Activated CD8-positive, alpha-beta memory T cell treated with anti-CD3 and anti-CD28 coated beads for 24 hours (primary cell): ENCODE data around the gene CCDC169.

ENCODE experiments used
- DNase-seq: peaks from one replicate; pipeline ENCODE4 v3.0.0-alpha.2; 2020

The CCDC169 gene

DNA sequence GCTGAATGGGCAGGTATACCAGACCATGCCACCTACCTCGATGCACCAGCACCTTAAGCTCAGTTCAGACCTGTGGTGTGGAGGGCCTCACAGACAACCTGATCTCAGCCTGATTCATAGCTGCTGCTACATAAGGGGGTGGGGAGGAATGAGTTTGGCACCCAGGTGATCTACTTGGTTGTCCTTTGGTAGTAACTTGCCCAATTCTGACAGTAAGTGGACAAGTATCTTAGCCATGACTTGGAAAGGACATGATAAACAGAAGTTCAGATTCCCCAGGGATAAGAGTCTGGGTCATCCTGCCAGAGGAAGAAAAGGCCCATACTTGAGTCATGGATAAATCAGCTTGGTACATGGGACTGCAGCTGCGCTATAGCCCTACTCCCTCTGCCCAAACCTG lies 54.9 kb downstream of the CCDC169 start:
- no peak for DNase-seq

DNA sequence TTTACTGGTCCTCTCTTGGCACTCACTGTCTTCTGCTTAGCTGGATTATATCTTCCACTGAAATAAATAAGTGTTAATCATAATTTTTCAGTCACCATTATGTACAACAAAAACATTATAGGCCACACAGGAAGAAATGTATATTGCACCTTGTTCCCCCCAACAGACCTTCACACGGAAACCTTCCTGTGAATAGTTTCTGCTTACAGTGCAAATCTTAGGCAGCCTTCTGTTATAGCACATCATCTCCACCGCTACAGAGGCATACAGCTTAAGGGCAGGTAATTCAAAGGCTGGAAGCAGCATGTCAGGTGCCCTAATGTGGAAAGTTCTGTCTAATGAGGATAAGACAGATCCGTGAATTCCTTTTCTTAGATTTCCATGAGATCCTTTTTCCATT lies 66.4 kb downstream of the CCDC169 start:
- no peak for DNase-seq

DNA sequence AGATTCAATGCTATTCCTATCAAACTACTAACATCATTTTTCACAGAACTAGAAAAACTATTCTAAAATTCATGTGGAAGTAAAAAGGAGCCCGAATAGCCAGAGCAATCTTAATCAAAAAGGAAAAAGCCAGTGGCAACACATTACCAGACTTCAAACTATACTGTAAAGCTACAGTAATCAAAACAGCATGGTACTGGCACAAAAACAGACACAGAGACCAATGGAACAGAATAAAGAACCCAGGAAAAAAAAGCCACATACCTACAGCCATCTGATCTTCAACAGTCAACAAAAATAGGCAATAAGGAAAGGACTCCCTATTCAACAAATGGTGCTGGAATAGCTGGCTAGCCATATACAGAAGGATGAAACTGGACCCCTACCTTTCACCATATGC lies 72.9 kb downstream of the CCDC169 start:
- no peak for DNase-seq

DNA sequence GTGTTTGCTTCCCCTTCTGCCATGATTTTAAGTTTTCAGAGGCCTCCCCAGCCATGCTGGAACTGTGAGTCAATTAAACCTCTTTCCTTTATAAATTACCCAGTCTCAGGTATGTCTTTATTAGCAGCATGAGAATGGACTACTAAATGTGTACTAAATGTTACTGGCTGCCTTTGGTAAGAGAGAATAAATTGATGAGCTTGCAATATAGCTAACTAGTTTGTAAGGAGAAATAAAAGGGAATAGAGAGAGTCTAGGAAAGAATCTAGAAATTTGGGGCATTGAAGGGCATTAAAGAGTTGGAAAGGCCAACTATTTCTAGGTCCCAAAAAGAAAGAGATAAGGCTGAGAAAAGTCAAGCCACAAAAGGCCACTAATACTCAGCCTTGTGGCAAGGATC lies 77.7 kb downstream of the CCDC169 start:
- DNase-seq: no peak

DNA sequence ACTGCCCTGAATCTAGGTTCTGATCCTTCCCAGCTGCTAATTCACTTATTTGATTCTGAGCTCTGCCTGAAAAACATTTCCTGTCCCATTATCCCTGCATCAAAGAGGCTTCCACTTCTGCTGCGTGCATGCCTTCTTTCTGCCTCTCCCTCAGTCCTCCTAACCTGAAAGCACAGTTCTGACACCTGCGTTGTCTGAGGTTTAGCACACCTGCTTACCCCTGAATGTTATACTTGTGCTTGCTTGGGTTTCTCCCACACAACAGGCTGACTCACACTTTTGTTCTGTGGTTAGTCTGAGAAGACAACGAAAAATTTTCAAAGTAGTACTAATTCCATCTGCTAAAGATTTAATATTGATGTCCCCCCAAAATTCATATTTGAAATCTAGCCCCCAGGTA lies 80.2 kb downstream of the CCDC169 start:
- no peak for DNase-seq

DNA sequence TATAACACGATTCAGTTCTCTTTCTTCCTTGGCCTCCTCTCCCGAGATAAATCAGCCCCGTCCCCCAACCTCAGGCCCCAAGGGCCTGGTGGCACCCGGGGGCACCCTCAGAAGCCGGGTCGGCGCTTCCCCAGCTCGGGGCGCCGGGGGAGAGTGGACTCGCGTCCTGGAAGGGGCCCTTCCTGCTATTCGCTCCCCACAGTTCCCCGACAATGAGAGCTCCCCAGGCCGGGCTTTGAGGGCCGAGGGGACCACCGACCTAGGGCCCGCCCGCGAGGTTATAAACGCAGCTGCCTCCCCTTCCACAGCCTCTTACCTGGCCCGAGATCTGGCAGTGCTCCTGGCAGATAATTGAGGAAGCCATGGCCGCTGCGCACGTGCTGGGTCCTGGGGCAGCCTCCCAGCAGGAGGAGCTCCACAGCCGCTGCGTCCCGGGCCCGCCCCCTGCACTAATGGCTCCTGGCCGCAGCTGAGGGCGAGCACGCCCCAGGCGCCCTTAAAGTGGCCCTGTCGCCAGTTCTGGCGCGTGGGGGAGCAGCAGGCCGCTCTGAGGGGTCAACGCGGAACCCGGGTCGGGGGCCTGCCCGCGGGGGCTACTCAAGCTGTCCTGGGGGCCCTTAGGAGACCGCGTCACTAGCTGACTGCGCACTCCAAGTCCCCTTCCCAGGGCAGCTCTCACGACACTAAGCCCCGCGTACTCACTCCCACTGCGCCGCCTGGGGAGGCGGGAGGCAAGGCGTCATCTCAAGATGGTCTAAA lies 83.3 kb downstream of the CCDC169 start, which contains the start of gene SOHLH2:
SOHLH2 (minus strand) TSS at position 394 of the 759 bp plus-strand sequence; CDS start at position 364, 30 bp downstream.
- DNase-seq: no peak

DNA sequence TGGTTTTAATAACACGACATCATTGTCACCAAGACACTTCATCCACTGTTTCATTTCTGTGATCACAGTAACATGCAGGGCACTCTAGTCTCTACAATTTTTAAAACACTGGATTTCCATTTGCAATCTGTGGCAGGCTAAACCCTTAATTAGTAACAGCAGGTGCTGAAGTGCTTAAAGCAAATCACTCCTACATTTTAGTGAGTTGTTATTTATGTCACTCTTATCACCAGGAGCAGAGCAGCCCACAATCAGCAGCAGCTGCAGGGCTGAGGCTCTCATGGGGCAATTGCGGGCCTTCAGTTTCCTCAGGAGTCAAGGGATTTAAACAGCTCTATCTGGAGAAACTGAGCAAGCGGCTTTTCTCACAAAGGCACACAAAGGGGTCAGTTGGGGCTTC lies 84.8 kb downstream of the CCDC169 start:
- no peak for DNase-seq

DNA sequence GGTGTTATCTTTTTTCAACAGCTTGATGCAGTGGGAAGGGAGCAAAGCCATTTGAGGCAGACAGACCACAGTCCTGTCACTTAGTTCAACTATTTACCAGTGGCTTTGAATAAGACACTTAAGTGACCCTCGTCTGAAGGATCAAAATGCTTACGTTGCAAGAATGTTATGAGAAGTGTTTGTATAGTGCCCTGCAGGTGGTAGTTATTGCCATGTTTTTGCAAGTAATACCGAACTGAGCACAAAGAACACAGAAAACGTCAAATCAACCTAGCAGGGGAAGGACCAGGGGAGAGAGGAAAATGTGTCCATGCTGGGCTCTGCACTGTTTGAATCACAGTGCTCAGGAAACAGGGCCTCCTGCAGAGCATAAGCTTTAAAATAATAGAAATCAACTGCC lies 86.0 kb downstream of the CCDC169 start:
- DNase-seq: no peak

DNA sequence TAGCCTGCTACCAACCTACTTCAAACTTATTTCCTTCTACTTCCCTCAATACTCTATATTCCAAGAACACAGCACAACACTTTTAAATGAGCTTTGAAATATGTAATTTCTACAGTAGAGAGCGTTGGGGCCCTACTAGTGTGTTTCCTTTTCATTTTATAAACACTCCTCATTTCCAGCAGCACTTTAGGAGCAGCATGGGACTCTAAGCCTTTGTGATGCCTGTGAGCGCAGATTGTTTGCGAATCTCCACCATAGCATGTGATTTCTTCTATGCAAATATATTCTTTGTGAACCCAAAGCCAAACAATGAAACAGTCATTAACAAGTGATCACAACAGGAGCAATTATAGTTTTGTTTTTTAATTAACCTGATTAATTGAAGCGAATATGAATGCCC lies 86.9 kb downstream of the CCDC169 start:
- DNase-seq: no peak

DNA sequence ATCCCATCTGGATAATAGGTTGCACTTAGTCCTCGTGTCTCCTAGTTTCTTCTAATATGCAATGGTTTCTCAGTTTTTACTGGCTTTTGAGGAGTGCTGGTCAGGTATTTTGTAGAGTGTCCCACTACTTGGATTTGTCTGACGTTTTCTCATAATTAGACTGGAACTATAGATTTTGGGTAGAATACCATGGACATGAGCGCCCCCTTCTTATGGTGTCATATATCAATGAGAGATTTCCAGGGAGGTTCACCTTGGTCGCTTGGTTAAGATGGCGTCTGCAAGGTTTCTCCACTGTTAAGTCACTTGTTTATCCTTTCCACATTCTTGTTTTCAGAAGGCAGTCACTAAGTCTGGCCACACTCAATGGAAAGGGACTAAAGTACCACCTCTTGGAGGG lies 89.9 kb downstream of the CCDC169 start:
- DNase-seq: no peak

DNA sequence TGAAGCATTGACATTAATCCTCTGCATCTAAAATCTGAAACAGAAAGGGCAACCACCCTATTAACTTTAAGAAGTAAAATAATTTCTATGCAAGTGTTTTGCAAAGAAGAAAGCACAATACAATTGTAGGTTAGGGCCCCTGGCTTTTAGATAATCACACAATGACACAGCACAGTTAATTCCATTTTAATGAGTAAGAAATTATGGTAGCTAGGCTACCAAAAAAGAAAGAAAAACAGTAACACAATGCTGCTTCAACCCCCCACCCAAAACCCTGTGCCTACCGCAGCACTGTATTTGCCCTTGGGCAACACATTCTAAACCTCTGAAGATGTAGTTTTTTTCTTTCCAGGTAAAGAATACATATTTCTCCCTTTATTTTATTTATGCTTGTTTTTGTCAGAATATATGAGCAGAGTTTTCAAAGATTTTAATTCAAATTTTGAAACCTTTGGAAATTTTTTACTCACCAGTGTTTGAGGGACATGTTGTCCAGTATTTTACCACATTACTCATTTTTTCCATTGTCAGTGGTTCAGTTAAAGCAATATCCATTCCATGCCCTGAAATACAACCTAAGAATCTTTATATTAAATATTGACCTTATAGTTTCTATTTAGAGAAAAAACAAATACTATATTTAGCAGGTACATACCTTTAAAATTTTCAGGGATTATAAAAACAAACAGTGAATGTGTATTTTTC lies 104.3 kb downstream of the CCDC169 start:
- no peak for DNase-seq

DNA sequence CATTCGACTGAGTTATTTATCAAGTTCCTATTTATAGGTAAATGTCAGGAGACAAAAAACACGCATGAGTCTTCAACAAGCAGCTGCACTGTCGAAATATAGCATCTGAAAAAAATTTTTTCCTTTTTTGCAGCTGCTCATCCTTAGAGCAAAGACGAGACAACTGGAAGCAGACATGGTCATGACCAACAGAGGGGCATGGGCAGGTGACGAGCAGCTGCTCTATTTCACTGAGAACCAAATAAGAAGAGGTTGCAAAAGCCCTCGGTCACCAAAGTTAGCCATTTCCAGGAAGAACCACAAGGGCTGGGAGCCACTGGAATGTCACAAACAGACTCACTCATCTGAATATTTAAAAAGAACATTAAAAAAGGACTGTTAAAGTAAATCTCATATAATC lies 105.4 kb downstream of the CCDC169 start:
- no peak for DNase-seq

DNA sequence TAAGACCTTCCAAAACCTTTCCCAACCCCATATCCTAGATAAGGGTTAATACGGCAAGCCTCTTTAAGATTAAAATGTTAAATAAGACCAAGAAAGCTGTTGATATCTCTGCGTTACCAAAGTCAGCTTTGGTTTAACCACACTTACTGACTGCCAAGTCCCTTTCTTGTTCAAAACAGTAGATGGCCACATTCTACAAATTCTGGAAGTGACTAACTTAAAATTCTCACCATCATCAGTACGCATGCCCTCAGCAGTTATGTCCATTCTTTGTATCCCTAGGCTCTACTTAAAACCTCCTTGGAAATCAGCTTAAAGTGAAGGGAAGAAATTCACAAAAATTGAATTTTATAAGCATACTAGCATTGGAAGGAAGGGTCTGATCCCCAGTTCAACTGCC lies 106.8 kb downstream of the CCDC169 start:
- DNase-seq: no peak

DNA sequence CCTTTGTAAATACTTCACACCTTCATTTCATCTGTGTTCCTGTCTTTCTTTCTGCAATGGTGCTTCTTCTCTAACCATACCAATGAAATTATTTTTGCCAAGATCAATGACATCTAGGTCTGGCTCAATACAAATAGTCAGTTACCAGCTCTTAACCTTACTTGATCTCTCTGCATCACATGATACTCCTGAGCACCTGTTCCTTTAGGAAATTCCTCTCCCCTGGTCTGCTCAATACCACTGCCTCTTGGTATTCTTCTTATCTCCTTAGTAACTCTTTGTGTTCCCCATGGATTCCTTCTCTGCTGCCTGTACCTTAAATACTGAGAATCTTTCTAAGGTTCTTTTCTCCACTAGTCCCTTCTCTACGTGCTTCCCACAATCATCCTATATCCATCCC lies 109.2 kb downstream of the CCDC169 start:
- DNase-seq: no peak

DNA sequence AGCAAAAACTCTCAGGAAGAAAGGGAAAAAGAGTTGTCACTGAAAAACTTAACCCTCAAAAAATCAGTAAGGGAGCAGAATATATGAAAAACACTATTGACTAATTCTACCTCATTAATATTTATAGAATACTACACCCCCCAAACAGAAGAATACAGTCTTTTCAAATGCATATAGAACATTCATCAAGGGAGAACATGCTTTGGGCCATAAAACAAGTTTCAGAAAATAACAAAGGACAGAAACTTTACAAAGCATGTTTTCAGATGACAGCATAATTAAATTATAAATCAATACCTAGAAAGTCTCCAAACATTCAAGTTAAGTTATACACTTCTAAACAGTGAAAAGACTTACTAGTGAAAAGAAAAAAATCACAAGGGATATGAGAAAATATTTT lies 113.7 kb downstream of the CCDC169 start:
- DNase-seq: no peak
